Gastroesophageal sphincter (tissue), 3 donors: ENCODE data around the gene CLCN3.

Source experiments
- EP300 ChIP-seq: sonication (generic); formaldehyde crosslinking; IDR thresholded peaks from one replicate; pipeline ENCODE4 v1.6.1; 2017; ENCODE audit warnings: antibody characterized with exemption, mild to moderate bottlenecking
- POLR2A ChIP-seq, 2 donors: fragments of 450-650 bp; IDR thresholded peaks; one replicate each; pipeline ENCODE4 v1.6.1; 2017; ENCODE audit warnings: antibody characterized with exemption in 2 of 2, mild to moderate bottlenecking in 2 of 2, moderate library complexity in 1 of 2
- POLR2AphosphoS5 ChIP-seq: sonication (generic); formaldehyde crosslinking; IDR thresholded peaks from one replicate; pipeline ENCODE4 v1.6.1; 2017; ENCODE audit warnings: antibody characterized with exemption
- TF ChIP-seq, protein P1 (sequence below), 4 experiments: fragments of 200-600 bp in 2 of 4; fragments of 450-650 bp in 2 of 4; sonication (generic) in 1 of 4; IDR thresholded peaks; one replicate each; pipeline ENCODE4 v1.5.1; 2017 to 2019; ENCODE audit warnings: antibody characterized with exemption in 4 of 4, mild to moderate bottlenecking in 2 of 4, moderate library complexity in 2 of 4

DNA sequence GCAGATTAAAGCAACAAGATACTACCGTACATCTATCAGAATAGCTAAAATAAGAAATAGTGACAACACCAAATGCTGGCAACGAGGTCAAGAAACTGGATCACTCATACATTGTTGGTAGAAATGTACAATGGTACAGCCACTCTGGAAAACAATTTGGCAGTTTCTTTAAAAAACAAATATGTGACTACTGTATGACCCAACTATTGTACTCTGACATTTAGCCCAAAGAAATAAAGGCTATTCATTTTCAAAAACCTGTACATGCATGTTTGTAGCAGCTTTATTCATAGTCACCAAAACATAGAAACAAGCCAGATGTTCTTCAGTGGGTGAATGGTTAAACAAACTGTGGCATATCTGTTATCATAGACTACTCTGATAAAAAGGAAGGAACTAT lies 8.2 kb downstream of the CLCN3 start:
- TF ChIP-seq, protein P1, sequence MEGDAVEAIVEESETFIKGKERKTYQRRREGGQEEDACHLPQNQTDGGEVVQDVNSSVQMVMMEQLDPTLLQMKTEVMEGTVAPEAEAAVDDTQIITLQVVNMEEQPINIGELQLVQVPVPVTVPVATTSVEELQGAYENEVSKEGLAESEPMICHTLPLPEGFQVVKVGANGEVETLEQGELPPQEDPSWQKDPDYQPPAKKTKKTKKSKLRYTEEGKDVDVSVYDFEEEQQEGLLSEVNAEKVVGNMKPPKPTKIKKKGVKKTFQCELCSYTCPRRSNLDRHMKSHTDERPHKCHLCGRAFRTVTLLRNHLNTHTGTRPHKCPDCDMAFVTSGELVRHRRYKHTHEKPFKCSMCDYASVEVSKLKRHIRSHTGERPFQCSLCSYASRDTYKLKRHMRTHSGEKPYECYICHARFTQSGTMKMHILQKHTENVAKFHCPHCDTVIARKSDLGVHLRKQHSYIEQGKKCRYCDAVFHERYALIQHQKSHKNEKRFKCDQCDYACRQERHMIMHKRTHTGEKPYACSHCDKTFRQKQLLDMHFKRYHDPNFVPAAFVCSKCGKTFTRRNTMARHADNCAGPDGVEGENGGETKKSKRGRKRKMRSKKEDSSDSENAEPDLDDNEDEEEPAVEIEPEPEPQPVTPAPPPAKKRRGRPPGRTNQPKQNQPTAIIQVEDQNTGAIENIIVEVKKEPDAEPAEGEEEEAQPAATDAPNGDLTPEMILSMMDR (IDR thresholded peaks at IDR 0.05): no peak
- TF ChIP-seq POLR2A (IDR thresholded peaks at IDR 0.05) (no peak), POLR2AphosphoS5 (no peak), EP300 (no peak)
